Upper lobe of left lung (tissue), 6 donors: ENCODE results near the gene FGF23. TPM values are rescaled to one million over a fixed set of nuclear protein-coding genes. Genes with fewer than 3 reads are reported as not detected.

Experiments used
- ATAC-seq, 2 donors: fragments of 200-7000 bp; cut with Tn5 transposase; one replicate each; pipeline ENCODE4 v1.9.1; 2022; ENCODE audit warnings: mild to moderate bottlenecking in 2 of 2, moderate library complexity in 2 of 2; ENCODE audit not compliant: low FRiP score in 2 of 2
- DNase-seq, 2 donors: peaks; one replicate each; pipeline ENCODE4 v3.0.0-alpha.2; 2019 to 2020
- H3K27ac ChIP-seq, 4 donors: fragments of 200-600 bp; sonication (generic); one replicate each; pipeline ENCODE4 v1.5.1; 2016 to 2019
- H3K27me3 ChIP-seq, 4 donors: fragments of 200-600 bp; sonication (generic); one replicate each; pipeline ENCODE4 v1.5.1; 2017 to 2019
- H3K36me3 ChIP-seq, 4 donors: fragments of 200-600 bp; sonication (generic); one replicate each; pipeline ENCODE4 v1.5.1; 2016 to 2019
- H3K4me1 ChIP-seq, 4 donors: fragments of 200-600 bp; sonication (generic); one replicate each; pipeline ENCODE4 v1.5.1; 2018 to 2019
- H3K4me3 ChIP-seq, 4 donors: fragments of 200-600 bp; sonication (generic); one replicate each; pipeline ENCODE4 v1.5.1; 2017 to 2019; ENCODE audit warnings: mild to moderate bottlenecking in 2 of 4, moderate library complexity in 1 of 4
- H3K9me3 ChIP-seq, 4 donors: fragments of 200-600 bp; sonication (generic); one replicate each; pipeline ENCODE4 v1.5.1; 2018 to 2019
- EP300 ChIP-seq, 4 donors: sonication (generic); formaldehyde crosslinking; IDR thresholded peaks; one replicate each; pipeline ENCODE4 v1.5.1; 2017; ENCODE audit warnings: antibody characterized with exemption in 4 of 4, control low read depth in 2 of 4
- POLR2A ChIP-seq, 4 donors: fragments of 450-650 bp; IDR thresholded peaks; one replicate each; pipeline ENCODE4 v1.5.1; 2016 to 2017; ENCODE audit warnings: antibody characterized with exemption in 4 of 4, mild to moderate bottlenecking in 2 of 4
- POLR2AphosphoS5 ChIP-seq, 2 donors: sonication (generic); formaldehyde crosslinking; IDR thresholded peaks; one replicate each; pipeline ENCODE4 v1.5.1; 2017; ENCODE audit warnings: antibody characterized with exemption in 2 of 2
- WGBS, 2 donors: methylation state at CpG; one replicate each; pipeline ENCODE4 v1.1.5; 2017 to 2018; 5-methylcytosine and 5-hydroxymethylcytosine counted together
- total RNA-seq, 6 donors: library from RNA; depleted of rRNA in 4 of 6; stranded (reverse); fragments of >200 nt in 4 of 6; gene quantifications; one replicate each; pipeline versions ENCODE4 v1.1.0 to v1.2.1, GENCODE V29; 2016 to 2021
- TF ChIP-seq, protein P1 (sequence below), 6 experiments: fragments of 450-650 bp in 4 of 6; fragments of 200-600 bp in 2 of 6; sonication (generic) in 2 of 6; IDR thresholded peaks; one replicate each; pipeline ENCODE4 v1.5.1; 2016 to 2019; ENCODE audit warnings: antibody characterized with exemption in 6 of 6
- donor health status: DM: no; HTN: no; CAD: no; lungs with moderate emphysema.
- donor health status: DM: no; HTN: yes; CAD: no; lungs with severe emphysema.

Gene FGF23
- total RNA-seq, 6 donors from 2014 or later: not detected

DNA sequence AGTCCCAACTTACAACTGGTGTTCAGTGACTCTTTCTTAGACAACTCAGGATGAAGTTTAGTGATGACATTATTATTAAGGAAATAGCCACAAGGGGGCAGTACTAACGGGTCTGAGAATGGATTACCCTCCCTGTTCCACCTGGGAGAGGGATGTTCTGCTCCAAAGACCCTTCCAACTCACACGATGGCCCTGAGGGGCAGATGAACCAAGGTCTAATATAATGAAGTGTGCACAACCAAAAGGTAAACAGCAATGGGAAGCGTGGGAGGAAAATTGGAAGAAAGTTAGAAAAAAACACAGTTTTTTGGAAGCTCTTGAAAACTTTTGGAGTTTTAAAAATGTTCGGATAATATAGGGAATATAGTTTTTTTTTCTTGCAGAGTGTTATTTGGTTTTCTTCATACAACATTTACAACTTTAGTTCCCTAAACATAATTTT lies 42.1 kb upstream of the FGF23 start:
- H3K27me3 ChIP-seq: no peaks in the 10 kb centered on the region
- no peaks in the 10 kb centered on the region for H3K9me3 ChIP-seq
- H3K4me1 ChIP-seq: no peaks in the 10 kb centered on the region
- H3K27ac ChIP-seq: no peak overlapping the region
- WGBS, 2 donors: 34 to 37% methylated on average over 4 of the region's 4 CpGs
- TF ChIP-seq, protein P1, sequence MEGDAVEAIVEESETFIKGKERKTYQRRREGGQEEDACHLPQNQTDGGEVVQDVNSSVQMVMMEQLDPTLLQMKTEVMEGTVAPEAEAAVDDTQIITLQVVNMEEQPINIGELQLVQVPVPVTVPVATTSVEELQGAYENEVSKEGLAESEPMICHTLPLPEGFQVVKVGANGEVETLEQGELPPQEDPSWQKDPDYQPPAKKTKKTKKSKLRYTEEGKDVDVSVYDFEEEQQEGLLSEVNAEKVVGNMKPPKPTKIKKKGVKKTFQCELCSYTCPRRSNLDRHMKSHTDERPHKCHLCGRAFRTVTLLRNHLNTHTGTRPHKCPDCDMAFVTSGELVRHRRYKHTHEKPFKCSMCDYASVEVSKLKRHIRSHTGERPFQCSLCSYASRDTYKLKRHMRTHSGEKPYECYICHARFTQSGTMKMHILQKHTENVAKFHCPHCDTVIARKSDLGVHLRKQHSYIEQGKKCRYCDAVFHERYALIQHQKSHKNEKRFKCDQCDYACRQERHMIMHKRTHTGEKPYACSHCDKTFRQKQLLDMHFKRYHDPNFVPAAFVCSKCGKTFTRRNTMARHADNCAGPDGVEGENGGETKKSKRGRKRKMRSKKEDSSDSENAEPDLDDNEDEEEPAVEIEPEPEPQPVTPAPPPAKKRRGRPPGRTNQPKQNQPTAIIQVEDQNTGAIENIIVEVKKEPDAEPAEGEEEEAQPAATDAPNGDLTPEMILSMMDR (IDR thresholded peaks at IDR 0.05): peak in 4 of 6 experiments; percentile 20 to 57 (median 41)
- TF ChIP-seq POLR2A (IDR thresholded peaks at IDR 0.05): no peak
- ATAC-seq: peak in 1 of 2 donors; percentile 33
- H3K36me3 ChIP-seq: no peaks in the 10 kb centered on the region
- H3K4me3 ChIP-seq: no peak overlapping the region
- DNase-seq: no peak

DNA sequence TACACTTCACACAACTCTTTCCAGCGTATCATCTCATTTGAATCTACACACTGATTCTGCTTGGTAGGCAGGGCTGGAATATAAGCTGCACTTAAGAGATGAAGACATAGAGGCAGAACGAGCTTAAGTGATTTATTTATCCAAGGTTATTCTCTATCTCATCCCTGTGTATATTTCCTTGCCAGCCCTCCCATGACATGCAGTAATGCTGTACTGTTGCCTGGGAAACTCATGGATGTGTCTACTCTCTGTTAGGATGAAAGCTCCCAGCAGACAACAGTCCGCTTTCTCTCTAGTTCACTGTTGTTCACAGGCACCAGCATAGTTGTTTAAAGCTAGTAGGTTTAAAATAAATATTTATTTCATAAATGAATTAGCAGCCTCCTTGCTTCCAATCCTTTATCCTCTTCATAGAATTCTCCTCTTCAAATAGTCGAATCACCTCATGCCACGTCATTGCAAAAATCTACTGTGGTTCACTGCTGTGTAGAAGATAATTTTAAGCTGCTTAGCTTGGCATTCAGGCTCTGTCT lies 40.7 kb upstream of the FGF23 start:
- no peaks in the 10 kb centered on the region for H3K4me1 ChIP-seq
- peaks cover 0 to 3% (median 0%) of the 10 kb centered on the region in 4 donors for H3K27me3 ChIP-seq
- DNase-seq: no peak
- no peak overlapping the region for H3K4me3 ChIP-seq
- H3K9me3 ChIP-seq: no peaks in the 10 kb centered on the region
- no peak overlapping the region for H3K27ac ChIP-seq
- ATAC-seq: no peak
- TF ChIP-seq POLR2AphosphoS5 (IDR thresholded peaks at IDR 0.05): no peak
- TF ChIP-seq POLR2A (IDR thresholded peaks at IDR 0.05): no peak
- TF ChIP-seq EP300 (IDR thresholded peaks at IDR 0.05): no peak
- TF ChIP-seq, protein P1 (IDR thresholded peaks at IDR 0.05): no peak
- no peaks in the 10 kb centered on the region for H3K36me3 ChIP-seq
- 76 to 80% methylated on average over 5 of the region's 5 CpGs for WGBS, 2 donors

- H3K27ac ChIP-seq: no peak overlapping the region
- H3K4me3 ChIP-seq: no peak overlapping the region
- no peaks in the 10 kb centered on the region for H3K9me3 ChIP-seq
- no peaks in the 10 kb centered on the region for H3K36me3 ChIP-seq
- TF ChIP-seq EP300 (IDR thresholded peaks at IDR 0.05): no peak
- no peak for TF ChIP-seq POLR2A (IDR thresholded peaks at IDR 0.05)
- TF ChIP-seq, protein P1 (IDR thresholded peaks at IDR 0.05): no peak
- no peak for TF ChIP-seq POLR2AphosphoS5 (IDR thresholded peaks at IDR 0.05)
- 82 to 83% methylated on average over 5 of the region's 5 CpGs for WGBS, 2 donors
- H3K4me1 ChIP-seq: no peaks in the 10 kb centered on the region
- peaks cover 0 to 3% (median 0%) of the 10 kb centered on the region in 4 donors for H3K27me3 ChIP-seq
- no peak for ATAC-seq
- DNase-seq: no peak
These were observed 39.4 kb upstream of the FGF23 start for GRCh38 chr12:4418913-4419312.

DNA sequence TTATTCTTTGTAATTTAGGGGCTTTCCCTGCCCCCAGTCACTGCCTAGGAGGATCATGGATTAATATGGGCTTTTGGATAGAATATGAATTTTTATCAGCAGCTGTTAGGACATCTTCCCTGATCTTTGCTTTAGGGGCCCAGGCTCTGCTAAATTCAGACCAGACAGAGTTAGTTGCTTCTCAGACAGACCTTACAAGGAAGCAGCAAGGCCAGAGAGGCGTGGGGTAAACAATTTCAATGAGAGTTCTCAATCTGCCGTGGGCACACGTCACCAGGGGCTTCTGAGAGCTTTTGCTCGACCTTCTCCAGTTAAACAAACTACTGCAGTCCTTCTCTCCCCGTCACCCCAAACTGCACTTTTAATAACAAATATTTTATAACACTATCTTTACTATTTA lies 38.4 kb upstream of the FGF23 start:
- WGBS, 2 donors: 45 to 52% methylated on average over 5 of the region's 5 CpGs
- H3K9me3 ChIP-seq: no peaks in the 10 kb centered on the region
- no peak for DNase-seq
- H3K36me3 ChIP-seq: no peaks in the 10 kb centered on the region
- H3K4me3 ChIP-seq: no peak overlapping the region
- ATAC-seq: no peak
- H3K27me3 ChIP-seq: peaks cover 0 to 3% (median 0%) of the 10 kb centered on the region in 4 donors
- H3K27ac ChIP-seq: no peak overlapping the region
- no peaks in the 10 kb centered on the region for H3K4me1 ChIP-seq
- TF ChIP-seq POLR2AphosphoS5 (IDR thresholded peaks at IDR 0.05): no peak
- no peak for TF ChIP-seq POLR2A (IDR thresholded peaks at IDR 0.05)
- TF ChIP-seq, protein P1 (IDR thresholded peaks at IDR 0.05): no peak
- no peak for TF ChIP-seq EP300 (IDR thresholded peaks at IDR 0.05)

GRCh38 chr12:4417455-4417854 lies 37.9 kb upstream of the FGF23 start:
- no peak overlapping the region for H3K4me3 ChIP-seq
- H3K27ac ChIP-seq: no peak overlapping the region
- H3K4me1 ChIP-seq: no peaks in the 10 kb centered on the region
- no peak for ATAC-seq
- TF ChIP-seq, protein P1 (IDR thresholded peaks at IDR 0.05): no peak
- TF ChIP-seq EP300 (IDR thresholded peaks at IDR 0.05) (no peak), POLR2A (IDR thresholded peaks at IDR 0.05) (no peak), POLR2AphosphoS5 (IDR thresholded peaks at IDR 0.05) (no peak)
- DNase-seq: peak in 1 of 2 donors; percentile 19
- no peaks in the 10 kb centered on the region for H3K9me3 ChIP-seq
- no peaks in the 10 kb centered on the region for H3K36me3 ChIP-seq
- peaks cover 0 to 3% (median 0%) of the 10 kb centered on the region in 4 donors for H3K27me3 ChIP-seq
- 56 to 70% methylated on average over 5 to 6 of the region's 6 CpGs for WGBS, 2 donors
